CD4-positive, alpha-beta T cell treated with Interleukin-12 subunit alpha and Interleukin-12 subunit beta, for 1 hour (primary cell): ENCODE measurements around the gene SPATA2L.
A peak's percentile ranks its signal among the peaks of the same experiment; 100 is the strongest.

ENCODE experiments used
- DNase-seq: peaks from one replicate; pipeline ENCODE4 v3.0.0-alpha.2; 2020

The SPATA2L gene, protein sequence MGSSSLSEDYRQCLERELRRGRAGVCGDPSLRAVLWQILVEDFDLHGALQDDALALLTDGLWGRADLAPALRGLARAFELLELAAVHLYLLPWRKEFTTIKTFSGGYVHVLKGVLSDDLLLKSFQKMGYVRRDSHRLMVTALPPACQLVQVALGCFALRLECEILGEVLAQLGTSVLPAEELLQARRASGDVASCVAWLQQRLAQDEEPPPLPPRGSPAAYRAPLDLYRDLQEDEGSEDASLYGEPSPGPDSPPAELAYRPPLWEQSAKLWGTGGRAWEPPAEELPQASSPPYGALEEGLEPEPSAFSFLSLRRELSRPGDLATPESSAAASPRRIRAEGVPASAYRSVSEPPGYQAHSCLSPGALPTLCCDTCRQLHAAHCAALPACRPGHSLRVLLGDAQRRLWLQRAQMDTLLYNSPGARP

DNA sequence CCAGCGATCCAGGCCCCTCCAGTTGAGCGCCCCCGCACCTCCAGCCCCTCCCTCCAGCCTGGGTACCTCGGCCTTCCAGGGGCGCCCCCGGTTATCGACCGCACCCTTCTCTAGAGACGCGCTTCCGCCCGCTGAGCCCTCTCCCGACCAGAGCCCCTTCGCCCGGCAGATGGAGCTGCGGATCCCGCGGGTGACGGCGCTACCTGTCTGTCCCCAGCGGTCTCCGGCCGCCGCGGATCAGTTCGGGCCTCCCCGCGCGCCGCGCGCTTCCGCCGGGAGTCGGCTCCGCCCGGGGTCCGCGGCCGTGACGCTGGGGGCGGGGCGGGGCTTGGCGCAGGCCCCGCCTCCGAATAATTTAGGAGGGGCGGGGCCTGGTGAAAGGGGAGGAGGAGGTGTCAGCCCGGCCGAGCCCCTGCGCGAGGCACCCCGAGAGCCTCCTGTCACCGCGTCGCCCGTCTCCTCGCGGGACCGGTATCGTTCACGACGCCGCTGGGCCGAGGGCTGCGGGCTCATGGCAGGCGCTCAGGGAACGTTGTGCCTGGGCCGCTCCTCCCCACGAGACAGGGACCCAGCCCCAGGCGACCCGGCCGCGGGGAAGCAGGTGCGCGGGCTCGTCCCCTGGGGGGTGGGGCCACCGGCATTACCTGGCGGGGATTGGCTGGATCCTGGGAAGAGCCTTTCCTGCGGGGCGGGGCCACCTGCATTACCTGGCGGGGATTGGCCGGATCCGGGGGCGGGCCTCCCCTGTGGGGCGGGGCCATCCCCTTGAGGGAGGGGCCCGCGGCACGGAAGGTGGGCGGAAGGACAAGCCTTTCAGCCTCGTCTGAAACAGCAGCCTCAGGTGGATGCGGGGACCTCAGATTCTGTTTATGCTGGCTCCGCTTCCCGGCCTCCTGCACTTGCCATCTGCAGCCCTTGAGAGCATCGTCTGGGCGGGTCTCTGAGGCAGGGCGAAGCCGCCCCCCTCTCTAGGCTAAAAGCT lies at the start of gene SPATA2L:
Gene SPATA2L, minus strand, starts transcription at position 281 of the 982 bp plus-strand sequence. CDS start 473 bp downstream, outside the sequence.
- DNase-seq = peak; percentile 98

DNA sequence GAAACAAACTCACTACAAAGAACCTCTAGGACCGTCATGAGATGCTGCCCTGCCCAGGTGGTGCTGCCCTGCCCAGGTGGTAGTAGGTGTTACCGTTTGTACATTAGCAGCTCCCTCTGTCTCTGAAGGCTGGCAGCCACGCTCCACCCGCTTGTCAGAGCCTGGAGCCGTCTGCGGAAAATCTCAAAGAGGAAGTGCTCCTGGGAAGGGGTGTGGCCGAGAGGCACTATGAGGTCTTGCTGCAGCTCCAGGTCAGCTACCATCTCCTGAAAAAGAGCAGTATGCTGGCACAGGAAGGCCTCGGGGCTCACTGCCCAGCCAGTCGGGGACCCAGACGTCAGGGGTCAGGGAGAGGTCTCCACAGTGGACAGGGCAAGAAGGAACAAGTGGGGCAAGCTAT lies 48.1 kb upstream of the SPATA2L start:
- no peak for DNase-seq

DNA sequence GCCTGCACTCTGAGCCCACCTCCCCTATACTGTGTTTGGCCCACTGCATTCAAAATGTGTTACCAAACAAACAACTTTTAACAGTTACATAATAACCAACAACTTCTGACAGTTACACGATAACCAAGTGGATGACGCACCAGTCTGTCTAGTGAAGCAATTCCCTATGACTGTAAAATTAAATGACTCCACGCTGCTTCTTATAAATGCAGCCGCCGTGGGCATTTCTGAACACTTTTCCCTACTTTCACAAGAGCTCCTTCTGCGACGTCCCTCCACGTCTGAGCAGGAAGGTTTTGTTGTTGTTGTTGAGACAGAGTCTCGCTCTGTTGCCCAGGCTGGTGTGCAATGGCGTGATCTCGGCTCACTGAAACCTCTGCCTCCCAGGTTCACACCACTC lies 47.4 kb upstream of the SPATA2L start:
- no peak for DNase-seq

DNA sequence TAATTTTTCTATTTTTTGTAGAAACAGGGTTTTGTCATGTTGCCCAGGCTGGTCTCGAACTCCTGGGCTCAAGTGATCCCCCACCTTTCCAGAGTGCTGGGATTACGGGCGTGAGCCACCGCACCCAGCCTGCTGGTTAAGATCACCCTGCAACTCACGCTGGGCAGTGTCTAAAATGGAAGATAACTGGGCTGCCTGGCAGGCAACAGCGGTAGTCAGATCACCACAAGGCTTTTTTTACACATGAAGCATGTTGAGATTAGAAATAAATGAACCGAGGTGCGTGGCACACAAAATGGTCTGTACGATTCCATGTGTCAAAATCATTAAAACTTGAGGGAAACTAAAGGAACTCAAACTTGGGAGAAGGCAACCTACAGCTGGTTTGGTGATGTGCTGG lies 46.6 kb upstream of the SPATA2L start:
- no peak for DNase-seq

DNA sequence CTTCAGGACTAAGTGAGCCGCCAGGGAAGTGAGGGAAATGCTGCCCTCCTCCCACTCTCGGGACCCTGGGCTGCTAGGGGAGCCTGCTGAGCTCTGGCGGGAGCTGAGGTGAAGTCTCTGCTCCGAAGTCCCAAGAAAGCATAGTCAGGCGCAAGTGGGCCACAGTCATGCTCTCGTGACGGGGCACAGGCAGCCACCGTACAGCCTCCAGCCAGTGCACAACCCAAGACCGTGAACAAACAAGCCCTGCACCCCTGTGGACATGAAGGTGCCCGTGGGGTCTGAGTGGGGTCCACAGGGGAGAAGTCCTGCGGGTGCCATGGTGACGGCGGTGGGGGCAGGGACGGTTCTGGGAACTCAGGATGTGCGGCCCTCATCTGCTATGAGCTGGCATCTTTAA lies 44.5 kb upstream of the SPATA2L start:
- no peak for DNase-seq

DNA sequence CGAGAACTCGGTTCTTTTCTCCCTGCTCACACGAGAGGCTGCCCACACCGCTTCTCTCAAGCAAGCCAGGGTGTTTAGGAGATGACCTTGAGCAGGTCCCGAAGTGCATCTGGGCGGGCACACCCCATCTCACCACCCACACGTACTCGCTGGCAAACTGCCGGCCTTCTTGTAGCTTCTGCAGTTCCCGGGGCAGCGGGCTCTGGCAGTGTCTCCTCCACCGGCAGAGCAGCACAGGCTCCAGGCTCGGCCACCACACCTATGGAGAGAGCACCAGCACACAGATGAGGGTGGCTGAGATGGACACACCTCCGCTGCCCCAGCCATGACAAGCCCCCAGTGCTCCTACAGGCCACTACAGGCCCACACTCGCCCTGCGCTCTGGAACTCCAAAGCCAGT lies 43.3 kb upstream of the SPATA2L start:
- DNase-seq = no peak

DNA sequence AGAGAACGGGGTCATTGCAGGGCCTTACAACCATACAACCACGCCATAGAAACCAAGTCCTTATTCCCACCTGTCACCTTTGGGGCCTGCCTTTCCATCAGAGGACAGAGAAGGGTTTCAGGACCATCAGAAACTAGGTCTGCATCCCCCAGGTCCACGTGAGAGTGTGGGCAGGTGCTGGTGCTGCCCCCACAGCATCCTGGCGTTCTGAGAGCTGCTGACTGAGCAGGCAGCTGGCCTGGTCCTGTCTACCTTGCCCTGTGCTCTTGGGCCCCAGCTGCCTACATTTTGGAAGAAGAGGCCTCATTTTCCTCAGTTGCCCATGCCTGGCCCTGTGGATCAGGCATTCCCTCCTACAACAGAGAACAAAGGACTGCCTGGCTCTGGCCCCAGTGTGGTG lies 41.4 kb upstream of the SPATA2L start:
- DNase-seq = no peak

DNA sequence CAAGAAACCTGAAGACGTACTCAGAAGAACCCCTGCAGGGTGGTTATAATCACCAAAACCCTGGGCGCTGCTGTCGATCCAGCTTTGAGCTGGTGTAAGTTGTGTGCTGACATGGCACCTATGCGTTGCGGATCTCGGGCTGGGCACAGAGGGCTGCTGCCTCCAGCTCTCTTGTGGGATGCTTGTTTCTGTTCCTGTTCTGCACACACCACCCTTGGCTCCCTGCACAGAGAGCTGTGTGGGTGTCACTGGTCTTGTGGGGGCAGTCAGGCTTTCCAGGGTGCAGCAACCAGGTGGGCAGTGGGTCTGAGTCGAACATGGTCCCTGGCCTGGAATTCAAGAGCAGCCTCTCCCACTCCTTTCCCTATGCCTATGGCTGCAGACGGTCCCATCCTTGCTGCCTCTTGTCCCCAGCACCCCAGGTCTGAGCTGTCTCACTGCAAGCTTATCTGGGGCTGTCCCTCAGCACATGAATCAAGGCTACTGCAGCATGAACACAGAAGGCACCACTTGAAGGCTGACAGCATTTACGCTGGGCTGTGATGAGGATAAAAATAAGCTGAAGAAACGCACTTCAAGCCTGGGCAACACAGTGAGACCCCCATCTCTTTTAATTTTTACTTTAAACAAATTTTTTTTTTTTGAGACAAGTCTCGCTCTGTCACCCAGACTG lies 40.0 kb upstream of the SPATA2L start:
- no peak for DNase-seq

DNA sequence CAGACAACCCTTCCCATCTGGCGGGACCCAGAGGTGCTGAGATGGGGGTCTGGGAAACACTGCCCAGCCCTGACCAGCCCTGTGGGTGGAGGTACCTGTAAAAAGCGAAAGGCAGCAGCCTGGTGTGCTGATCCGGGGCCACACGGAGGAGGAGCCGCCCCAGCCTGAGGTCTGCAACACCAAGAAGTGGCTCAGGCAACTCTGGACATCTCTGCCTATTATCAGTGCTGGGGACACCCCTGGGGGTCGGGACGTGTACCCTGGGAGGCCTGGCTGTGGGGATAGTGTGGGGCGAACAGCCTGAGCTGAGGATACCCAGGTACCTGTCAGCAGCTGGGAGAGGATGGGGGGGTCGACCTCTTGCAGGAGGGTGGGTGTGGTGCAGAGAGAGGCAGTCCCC lies 37.9 kb upstream of the SPATA2L start:
- no peak for DNase-seq

DNA sequence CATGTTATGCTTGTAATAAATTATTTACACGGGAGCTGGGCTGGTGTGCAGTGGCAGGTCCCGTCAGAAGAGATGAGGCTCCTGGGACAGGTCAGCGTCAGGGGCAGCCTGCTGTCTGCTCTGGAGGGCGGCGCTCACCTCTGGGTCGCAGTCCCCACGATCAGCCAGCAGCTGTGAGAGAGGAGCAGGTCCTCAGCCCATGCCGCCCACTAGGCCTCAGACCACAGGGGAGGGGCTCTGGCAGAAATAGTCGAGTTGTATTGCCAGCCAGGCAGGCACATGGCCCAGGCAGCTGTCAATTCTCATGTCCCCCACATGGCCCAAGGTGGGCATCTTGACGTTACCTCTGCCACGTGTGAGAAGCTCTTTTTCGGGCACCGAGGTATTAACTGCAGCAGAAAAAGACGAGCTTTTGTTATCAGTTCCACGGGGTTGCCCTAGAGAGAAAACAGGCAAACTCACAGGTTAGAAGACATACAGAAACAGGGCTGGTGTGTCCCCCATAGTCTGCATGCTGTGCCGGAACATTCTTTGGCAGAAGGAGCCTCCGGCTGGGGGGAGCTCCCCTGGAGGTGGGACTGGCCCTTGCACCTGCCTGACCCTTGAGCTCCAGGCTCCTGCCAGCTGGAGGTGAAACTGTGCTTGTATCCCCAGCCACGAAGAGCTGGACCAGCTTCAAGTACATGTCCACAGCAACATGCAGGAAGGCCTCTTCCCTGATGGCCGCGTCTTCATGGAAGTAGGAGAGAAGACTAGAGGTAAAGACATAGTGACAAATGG lies 37.2 kb upstream of the SPATA2L start:
- DNase-seq = no peak

DNA sequence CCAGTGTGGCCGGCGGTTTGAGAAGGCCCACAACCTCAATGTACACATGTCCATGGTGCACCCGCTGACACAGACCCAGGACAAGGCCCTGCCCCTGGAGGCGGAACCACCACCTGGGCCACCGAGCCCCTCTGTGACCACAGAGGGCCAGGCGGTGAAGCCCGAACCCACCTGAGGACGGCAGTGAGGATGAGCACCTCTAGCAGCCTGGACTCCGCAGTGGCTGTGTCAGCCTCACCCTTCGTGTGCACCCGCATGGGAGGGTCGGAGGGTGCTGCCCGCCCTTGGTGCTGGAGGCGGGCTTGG lies 36.5 kb upstream of the SPATA2L start:
- DNase-seq = no peak

DNA sequence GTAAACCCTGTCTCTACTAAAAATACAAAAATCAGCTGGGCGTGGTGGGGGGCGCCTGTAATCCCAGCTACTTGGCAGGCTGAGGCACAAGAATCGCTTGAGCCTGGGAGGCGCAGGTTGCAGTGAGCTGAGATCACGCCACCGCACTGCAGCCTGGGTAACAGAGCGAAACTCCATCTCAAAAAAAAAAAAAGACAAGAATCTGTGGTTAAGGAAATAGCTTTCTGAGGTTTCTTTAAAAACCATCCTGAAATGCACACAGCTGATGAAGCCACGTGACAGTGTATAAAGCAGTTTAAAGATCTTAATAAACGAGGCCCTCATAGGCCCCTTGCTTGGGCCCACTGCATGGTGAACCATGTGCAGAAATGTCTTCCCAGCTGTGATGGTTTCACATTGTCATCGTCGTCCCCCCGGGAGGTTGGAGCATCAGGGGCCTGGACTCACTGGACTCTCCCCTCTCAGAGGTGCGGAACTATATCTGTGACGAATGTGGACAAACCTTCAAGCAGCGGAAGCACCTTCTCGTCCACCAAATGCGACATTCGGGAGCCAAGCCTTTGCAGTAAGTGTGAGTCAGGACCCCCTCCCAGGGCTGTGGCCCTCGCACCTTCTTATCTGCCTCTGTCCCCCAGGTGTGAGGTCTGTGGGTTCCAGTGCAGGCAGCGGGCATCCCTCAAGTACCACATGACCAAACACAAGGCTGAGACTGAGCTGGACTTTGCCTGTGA lies 36.0 kb upstream of the SPATA2L start:
- peak; percentile 66 for DNase-seq

DNA sequence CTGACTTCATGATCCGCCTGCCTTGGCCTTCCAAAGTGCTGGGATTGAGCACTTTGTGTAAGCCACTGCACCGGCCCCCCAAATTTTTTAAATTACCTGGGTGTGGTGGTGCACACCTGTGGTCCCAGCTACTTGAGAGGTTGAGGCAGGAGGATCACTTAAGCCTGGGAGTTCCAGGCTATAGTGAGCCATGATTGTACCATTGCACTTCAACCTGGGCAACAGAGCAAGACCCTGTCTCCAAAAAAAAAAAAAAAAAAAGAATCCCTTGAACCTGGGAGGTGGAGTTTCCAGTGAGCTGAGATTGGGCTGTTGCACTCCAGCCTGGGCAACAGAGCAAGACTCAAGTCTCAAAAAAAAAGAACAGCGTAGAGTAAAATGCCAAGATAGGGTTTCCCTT lies 35.0 kb upstream of the SPATA2L start:
- DNase-seq = no peak

DNA sequence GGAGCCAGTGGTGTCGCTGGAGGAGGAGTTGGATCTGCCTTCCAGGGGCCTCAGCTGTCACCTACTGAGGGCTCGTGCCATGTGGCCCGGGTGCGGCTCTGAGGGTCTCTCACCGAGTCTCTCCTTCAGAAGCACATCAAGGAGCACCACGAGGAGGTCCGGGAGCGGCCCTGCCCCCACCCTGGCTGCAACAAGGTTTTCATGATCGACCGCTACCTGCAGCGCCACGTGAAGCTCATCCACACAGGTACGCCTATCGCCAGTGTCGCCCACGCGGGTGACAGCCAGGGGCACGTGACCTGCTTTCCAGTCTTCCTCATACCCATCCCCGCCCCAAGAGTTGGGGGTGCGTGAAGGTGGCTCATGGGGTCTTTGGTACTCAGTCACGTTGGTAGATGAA lies 32.3 kb upstream of the SPATA2L start:
- no peak for DNase-seq

DNA sequence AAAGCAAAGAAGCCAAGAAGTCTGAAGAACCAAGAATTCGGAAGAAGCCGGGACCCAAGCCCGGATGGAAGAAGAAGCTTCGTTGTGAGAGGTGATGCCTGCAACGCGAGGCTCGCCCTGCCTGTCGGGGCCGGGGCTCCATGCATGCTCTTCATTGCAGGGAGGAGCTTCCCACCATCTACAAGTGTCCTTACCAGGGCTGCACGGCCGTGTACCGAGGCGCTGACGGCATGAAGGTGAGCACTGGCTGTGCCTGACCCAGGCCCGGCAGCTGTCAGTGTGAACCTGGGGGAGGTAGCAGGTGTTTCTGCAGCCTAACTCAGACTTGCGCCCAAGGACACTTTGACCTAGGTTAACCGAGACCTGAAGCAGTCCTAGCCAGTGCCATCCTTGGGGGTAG lies 31.8 kb upstream of the SPATA2L start:
- no peak for DNase-seq

DNA sequence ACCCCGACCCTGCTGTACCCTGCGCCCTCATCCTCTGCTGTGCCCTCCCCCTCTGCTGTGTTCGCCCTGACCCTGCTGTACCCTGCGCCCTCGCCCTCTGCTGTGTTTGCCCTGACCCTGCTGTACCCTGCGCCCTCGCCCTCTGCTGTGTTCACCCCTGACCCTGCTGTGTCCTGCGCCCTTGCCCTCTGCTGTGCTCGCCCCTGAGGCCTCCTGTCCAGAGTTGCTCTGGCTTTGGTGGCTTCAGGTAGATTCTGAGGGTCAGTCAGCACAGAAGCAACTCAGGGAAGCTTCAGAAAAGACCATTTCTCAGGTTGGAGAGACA lies 31.4 kb upstream of the SPATA2L start:
- DNase-seq = no peak

DNA sequence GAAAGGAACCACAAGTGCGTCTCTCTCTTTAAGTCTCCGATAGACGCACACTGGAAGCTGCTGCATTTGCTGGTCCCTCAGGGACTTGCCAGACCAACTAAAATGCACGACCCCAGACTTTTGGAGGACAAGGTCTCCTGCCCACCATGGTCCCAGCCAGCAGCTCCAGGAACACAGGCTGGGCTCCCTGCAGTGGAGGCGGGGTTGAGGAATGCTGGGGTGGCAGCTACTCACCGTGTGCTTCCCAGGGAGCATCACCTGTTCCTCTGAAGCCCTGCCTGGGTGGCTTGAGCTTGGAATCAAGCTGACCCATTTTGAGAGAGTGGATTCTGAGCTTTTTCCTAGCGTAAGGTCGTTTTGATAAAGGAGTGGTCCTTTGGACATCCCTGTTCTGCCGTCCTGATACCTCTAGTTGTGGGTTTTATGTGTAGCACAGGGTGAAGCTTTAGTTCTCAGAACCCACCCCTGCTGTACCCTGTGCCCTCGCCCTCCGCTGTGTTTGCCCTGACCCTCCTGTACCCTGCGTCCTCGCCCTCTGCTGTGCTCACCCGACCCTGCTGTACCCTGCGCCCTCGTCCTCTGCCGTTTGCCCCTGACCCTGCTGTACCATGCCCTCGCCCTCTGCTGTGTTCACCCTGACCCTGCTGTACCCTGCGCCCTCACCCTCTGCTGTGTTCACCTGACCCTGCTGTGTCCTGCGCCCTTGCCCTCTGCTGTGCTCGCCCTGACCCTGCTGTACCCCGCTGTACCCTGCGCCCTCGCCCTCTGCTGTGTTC lies 30.8 kb upstream of the SPATA2L start:
- DNase-seq = no peak

DNA sequence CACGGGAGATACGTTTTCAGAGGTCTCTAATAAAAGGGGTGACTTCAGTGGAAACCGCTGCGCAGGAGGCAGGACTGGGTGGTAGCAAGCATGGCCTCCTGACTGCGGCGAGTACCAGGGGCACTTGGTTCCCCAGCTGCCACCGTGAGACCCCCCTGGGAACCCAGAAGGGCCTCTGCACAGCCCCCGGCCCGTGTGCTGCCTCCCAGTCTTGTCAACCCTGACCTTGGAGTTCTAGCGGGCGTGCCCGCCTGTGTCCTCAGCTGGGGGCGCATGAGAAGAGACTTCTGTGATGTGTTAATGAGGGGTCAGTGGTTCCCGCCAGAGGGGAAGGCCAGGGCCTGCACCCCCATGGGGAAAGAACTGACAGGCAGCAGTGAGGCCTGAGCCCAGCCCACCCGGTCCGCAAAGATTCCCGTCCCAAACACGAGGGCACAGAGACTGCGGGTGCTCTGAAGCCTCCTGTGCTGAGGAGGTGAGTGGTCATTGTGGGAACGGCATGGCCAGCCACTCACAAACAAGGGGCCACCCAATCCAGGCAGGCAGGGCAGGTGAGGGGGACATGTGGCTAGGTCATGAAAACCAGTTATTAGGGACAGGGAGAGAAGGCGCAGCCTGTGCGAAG lies 29.2 kb upstream of the SPATA2L start:
- no peak for DNase-seq

DNA sequence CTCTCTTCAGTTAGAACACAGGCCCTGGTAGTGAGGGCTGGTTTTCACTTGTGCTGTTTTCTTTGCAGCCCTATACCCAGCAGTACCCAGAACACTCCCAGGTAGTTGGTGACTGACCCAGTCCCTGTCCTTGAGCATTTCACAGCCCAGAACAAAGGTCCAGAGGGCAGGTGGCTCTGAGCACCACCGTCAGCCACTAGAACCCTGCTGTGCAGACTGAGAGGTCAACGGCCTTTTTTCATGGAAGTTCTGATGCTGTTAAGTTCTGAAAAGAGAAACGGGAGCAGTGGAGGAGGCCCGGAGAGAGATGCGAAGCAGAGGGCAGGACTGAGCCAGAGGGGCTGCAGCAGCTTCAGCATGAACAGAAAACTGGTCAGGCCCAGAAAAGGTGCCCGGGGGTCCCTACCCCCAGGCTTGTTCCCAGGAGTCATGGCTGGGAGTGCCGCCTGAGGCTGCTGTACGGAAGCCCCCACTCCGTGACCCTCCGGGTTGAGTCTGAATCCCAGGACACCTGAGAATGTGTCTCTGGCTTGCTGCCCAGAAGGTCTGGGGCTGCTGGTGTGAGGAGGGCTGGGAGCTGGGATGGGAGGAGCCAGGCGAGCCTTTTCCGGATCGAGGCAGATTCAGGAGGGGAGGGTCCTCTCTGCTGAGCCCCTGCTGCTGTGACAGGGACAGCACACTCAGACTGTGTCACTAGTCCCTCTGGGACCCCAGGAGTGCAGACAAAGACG lies 28.5 kb upstream of the SPATA2L start:
- no peak for DNase-seq

DNA sequence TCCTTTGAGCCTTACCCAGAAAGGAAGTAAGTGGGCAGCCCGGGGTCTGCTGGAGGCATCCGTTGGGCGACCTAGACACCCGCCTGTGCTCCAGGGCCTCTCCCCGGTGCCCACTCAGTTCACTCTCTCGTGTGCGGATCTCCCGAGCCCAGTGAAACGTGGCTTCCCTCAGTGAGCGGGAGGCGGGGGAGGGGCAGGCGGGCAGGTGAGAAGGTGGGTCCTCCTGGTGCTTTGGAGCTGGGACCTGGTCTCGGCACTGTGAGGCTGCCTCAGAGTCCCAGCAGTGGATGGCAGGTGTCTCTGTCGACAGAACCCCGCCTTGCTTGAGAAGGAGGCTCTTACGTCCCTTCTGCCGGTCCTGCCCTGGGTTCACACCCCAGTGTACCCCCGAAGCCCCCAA lies 27.8 kb upstream of the SPATA2L start:
- no peak for DNase-seq
